ENCODE measurements around the gene TMEM95.

Gene TMEM95

DNA sequence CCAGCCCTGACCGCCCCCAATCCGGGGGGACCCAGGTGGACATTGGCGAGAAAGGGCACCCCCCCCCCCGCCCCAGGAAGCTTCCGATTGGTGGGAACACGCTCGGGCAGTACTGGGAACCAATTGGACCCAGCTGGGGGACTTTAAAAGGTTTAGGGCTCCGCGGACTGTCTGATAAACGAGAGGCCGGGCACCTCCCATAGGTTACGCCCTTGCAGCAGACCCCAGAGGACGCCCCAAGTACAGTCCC is 48.7 kb downstream of the TMEM95 start:
- Histone ChIP-seq H3K4me1 (ENCODE audit: insufficient read depth, insufficient read length) (no peaks in the 10 kb centered on the region), H3K27me3 (ENCODE audit: insufficient read depth, insufficient read length) (no peaks in the 10 kb centered on the region), H3K9me3 (ENCODE audit: insufficient read depth, low read length) (no peaks in the 10 kb centered on the region), H3K9ac (ENCODE audit: insufficient read length, low read depth) (peak overlapping the region; percentile 90), H3K4me3 (ENCODE audit: insufficient read length, low read depth) (peak overlapping the region; percentile 68), H3K36me3 (ENCODE audit: insufficient read depth, insufficient read length, low read length) (peaks cover 9% of the 10 kb centered on the region)
- TF ChIP-seq ZNF274 (IDR thresholded peaks at IDR 0.05; ENCODE audit: low read depth, low read length) = no peak
- TF ChIP-seq YY1 (IDR thresholded peaks at IDR 0.05; ENCODE audit: insufficient read depth, insufficient read length) = no peak
- TF ChIP-seq SUZ12 (IDR thresholded peaks at IDR 0.05; ENCODE audit: extremely low read depth, insufficient read depth, insufficient read length) = no peak
- DNase-seq (ENCODE audit: low read depth, low spot score) = no peak

DNA sequence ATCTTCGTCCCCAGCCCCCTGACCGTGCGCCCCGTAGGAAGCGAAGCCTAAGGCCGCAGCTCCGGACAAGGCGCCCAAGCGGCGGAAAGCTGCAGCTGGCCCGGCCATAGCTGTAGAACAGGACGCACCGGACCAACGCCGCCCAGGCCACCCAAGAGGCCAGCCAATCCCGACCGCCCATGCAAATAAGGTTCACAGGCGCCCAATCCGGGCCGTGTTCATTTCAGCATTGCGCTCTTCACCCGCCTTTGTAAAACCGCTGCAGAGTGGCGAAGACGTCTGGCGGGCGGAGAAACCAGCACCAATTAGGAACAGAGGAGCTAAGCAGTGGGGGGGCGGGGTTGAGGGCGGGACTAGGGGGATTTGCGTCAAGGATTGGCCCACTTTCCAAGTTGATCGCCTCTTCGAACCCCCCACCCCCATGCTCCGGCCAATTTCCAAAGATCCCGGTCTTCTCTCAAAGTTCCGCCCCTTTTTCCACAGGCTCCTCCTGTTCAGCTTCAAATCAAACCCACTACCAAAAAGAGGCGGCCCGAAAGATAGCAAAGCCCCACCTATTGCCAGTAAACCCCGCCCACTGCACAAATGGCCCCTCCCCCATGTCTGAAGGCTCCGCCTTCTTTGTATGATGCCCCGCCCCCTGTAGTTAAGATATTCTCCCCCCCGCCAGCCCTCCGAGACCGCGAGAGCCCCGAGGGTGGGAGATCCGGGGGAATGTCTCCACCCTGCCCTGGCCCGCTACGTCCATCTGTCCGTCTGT is 49.2 kb downstream of the TMEM95 start, which contains the start of gene TMEM256:
TSS of gene TMEM256 (minus strand) at position 121 of the 760 bp plus-strand sequence. CDS start at position 108, 13 bp downstream.
- DNase-seq (ENCODE audit: low read depth, low spot score) = peak; percentile 95
- no peak for TF ChIP-seq SUZ12 (IDR thresholded peaks at IDR 0.05; ENCODE audit: extremely low read depth, insufficient read depth, insufficient read length)
- TF ChIP-seq ZNF274 (IDR thresholded peaks at IDR 0.05; ENCODE audit: low read depth, low read length) = no peak
- TF ChIP-seq YY1 (IDR thresholded peaks at IDR 0.05; ENCODE audit: insufficient read depth, insufficient read length) = peak; percentile 26

DNA sequence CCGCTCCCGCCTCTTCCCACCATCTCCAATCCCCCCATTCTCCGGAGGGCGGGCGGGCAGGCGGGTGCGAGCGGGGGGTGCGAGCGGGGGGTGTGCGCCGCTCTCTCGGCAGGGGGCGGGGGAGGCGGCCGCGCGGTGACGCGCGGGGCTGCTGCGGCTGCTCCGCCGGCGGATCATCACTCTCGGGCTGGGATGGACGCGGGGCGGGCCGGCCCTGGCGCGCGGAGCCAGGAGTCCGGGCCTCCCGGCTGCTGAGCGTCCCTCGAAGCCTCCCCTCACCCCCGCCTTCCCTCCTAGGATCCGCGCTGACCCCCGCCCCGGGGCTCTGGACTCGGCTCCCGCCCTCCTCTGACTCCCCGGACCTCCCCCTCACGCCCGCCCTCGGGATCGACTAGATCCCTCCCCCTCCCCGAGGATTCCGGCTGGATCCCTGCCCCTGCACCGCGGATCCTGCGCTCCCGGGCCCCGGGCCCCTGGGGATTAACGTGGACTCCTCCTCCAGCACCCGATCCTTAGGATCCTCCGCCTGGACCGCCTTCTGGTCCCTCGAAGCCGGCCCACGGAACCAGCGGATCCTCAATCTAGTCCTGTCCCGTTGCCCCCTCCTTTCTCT is 49.9 kb downstream of the TMEM95 start:
- Histone ChIP-seq H3K36me3 (ENCODE audit: insufficient read depth, insufficient read length, low read length) (peaks cover 21% of the 10 kb centered on the region), H3K4me3 (ENCODE audit: insufficient read length, low read depth) (peak overlapping the region; percentile 78), H3K4me1 (ENCODE audit: insufficient read depth, insufficient read length) (no peaks in the 10 kb centered on the region), H3K9me3 (ENCODE audit: insufficient read depth, low read length) (no peaks in the 10 kb centered on the region), H3K9ac (ENCODE audit: insufficient read length, low read depth) (peak overlapping the region; percentile 83), H3K27me3 (ENCODE audit: insufficient read depth, insufficient read length) (no peaks in the 10 kb centered on the region)
- TF ChIP-seq YY1 (IDR thresholded peaks at IDR 0.05; ENCODE audit: insufficient read depth, insufficient read length) (no peak), SUZ12 (IDR thresholded peaks at IDR 0.05; ENCODE audit: extremely low read depth, insufficient read depth, insufficient read length) (no peak), ZNF274 (IDR thresholded peaks at IDR 0.05; ENCODE audit: low read depth, low read length) (no peak)
- no peak for DNase-seq (ENCODE audit: low read depth, low spot score)

More for the DNA sequence above, 49.2 kb downstream of the TMEM95 start, which contains the start of gene TMEM256:
- H3K4me1 ChIP-seq (ENCODE audit: insufficient read depth, insufficient read length) = no peaks in the 10 kb centered on the region
- H3K36me3 ChIP-seq (ENCODE audit: insufficient read depth, insufficient read length, low read length) = peaks cover 14% of the 10 kb centered on the region
- no peaks in the 10 kb centered on the region for H3K9me3 ChIP-seq (ENCODE audit: insufficient read depth, low read length)
- no peaks in the 10 kb centered on the region for H3K27me3 ChIP-seq (ENCODE audit: insufficient read depth, insufficient read length)
- peak within 1 kb of the TSS; percentile 78 for H3K4me3 ChIP-seq (ENCODE audit: insufficient read length, low read depth)
- H3K9ac ChIP-seq (ENCODE audit: insufficient read length, low read depth) = peak within 1 kb of the TSS; percentile 90

DNA sequence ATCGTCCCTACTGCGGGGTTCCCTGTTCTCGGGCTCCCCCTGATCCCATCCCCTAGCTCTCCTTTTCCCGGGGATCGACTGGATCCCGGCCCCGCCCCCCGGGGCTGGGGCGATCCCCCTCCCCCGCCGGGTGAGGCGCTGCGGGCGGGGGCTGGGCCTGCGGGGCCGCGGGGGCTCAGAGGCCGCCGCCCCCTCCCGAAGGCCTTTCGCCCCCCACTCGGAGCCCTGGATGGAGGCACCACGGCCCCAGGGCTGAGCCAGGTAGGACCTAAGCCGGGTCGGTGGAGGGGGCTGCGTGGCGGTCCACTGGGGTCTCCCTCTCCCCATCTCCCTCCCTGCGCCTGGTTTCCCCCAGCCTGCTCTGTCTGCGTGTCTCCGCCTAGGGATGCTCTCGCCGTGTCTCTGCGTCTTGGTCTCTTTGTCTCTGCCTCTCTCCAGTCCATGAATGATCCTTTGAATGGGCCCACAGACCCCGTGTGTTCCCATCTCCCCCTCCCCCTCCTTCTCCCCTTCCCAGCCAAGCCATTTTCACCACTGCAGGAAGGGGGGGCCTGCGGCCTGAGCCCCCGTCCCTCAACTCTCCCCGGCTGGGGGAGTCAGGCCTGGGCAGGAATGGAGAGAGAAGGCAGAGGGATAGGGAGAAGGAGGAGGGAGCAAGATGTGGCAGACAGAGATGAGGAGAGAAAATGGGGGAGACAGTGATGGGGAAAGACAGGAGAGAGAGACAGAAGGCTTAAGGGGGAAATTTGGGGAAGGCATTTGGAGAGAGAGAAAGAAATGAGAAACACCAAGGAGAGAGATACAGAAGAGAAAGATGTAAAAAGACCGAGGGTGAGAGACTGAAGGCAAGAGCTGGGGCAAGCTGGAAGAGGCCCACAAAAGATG is 50.6 kb downstream of the TMEM95 start:
- Histone ChIP-seq H3K36me3 (ENCODE audit: insufficient read depth, insufficient read length, low read length) (peaks cover 27% of the 10 kb centered on the region), H3K9ac (ENCODE audit: insufficient read length, low read depth) (peak overlapping the region; percentile 83), H3K4me1 (ENCODE audit: insufficient read depth, insufficient read length) (no peaks in the 10 kb centered on the region), H3K9me3 (ENCODE audit: insufficient read depth, low read length) (no peaks in the 10 kb centered on the region), H3K27me3 (ENCODE audit: insufficient read depth, insufficient read length) (no peaks in the 10 kb centered on the region), H3K4me3 (ENCODE audit: insufficient read length, low read depth) (peak overlapping the region; percentile 78)
- no peak for DNase-seq (ENCODE audit: low read depth, low spot score)
- no peak for TF ChIP-seq ZNF274 (IDR thresholded peaks at IDR 0.05; ENCODE audit: low read depth, low read length)
- TF ChIP-seq SUZ12 (IDR thresholded peaks at IDR 0.05; ENCODE audit: extremely low read depth, insufficient read depth, insufficient read length) = no peak
- TF ChIP-seq YY1 (IDR thresholded peaks at IDR 0.05; ENCODE audit: insufficient read depth, insufficient read length) = no peak

DNA sequence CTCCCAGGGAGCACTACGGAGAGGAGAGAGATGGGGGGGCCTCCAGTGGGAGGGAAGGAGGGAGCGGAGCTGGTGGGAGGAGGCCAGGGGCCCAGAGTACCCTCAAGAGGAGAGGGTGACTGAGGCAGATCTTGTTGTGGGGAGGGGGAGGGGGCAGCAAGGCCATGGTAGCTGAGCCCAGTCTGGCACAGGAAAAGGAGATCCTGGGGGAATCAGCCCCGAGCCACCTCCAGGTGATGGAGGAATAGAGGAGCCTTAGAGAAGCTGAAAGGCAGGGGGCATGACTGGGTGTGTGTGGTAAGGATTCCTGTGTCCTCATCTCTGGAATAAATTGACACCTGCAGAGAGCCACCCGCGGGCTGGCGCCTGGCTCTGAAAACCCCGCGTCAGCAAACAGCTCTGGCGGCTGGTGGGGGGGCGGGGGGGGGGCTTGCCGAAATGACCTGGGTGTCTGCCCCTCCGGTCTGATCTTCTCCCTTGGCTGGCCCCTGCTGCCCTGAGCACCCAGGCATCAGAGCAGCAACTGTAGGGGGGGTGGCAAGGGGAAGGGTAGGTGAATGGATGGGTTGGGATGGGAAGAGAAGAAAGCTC is 51.4 kb downstream of the TMEM95 start:
- no peak for TF ChIP-seq ZNF274 (IDR thresholded peaks at IDR 0.05; ENCODE audit: low read depth, low read length)
- TF ChIP-seq YY1 (IDR thresholded peaks at IDR 0.05; ENCODE audit: insufficient read depth, insufficient read length) = no peak
- TF ChIP-seq SUZ12 (IDR thresholded peaks at IDR 0.05; ENCODE audit: extremely low read depth, insufficient read depth, insufficient read length) = no peak
- H3K4me3 ChIP-seq (ENCODE audit: insufficient read length, low read depth) = peak overlapping the region; percentile 78
- H3K36me3 ChIP-seq (ENCODE audit: insufficient read depth, insufficient read length, low read length) = peaks cover 33% of the 10 kb centered on the region
- H3K27me3 ChIP-seq (ENCODE audit: insufficient read depth, insufficient read length) = no peaks in the 10 kb centered on the region
- H3K9me3 ChIP-seq (ENCODE audit: insufficient read depth, low read length) = no peaks in the 10 kb centered on the region
- H3K9ac ChIP-seq (ENCODE audit: insufficient read length, low read depth) = peak overlapping the region; percentile 83
- H3K4me1 ChIP-seq (ENCODE audit: insufficient read depth, insufficient read length) = no peaks in the 10 kb centered on the region
- DNase-seq (ENCODE audit: low read depth, low spot score) = no peak

Data from NT2/D1 (cell line).